GM12878 (cell line): ENCODE data around the gene AEBP2. TPM values are rescaled to one million over a fixed set of nuclear protein-coding genes. Genes with fewer than 3 reads are reported as not detected.

ENCODE experiments used
- PAX5 ChIP-seq: IDR thresholded peaks from 2 replicates; pipeline ENCODE4 v1.6.1; 2011; ENCODE audit warnings: low read depth, low read length, borderline replicate concordance
- ZBTB4 ChIP-seq: fragments of 450-650 bp; formaldehyde crosslinking; IDR thresholded peaks from 2 replicates; pipeline ENCODE4 v1.4.0; 2022; ENCODE audit warnings: mild to moderate bottlenecking, moderate library complexity
- ZNF592 ChIP-seq: fragments of 450-650 bp; IDR thresholded peaks from 2 replicates; pipeline ENCODE4 v1.6.1; 2017; ENCODE audit warnings: mild to moderate bottlenecking, moderate library complexity
- ZNF687 ChIP-seq: fragments of 450-650 bp; IDR thresholded peaks from 2 replicates; pipeline ENCODE4 v1.6.1; 2017; ENCODE audit warnings: mild to moderate bottlenecking, moderate library complexity
- polyA plus RNA-seq, 11 experiments: library from polyadenylated mRNA; depleted of rRNA in 4 of 11; unstranded in 6 of 11; stranded (reverse) in 5 of 11; fragments of >200 nt; fragmentation: Nextera tagmentation in 4 of 11; fragmentation: Illumina TruSeq in 1 of 11; extraction: Ambion mirVana in 4 of 11; extraction: Trizol in 1 of 11; gene quantifications; 1 replicate in 1 of 11; 2 replicates in 10 of 11; pipeline versions ENCODE4 v1.2.1 to v1.2.3, GENCODE V29; 2011 to 2016; ENCODE audit warnings: inconsistent platforms in 2 of 11, missing spikeins in 2 of 11, low read depth in 1 of 11
- total RNA-seq, 4 experiments: library from RNA; depleted of rRNA in 3 of 4; stranded (reverse); fragments of >200 nt in 3 of 4; fragmentation: Illumina TruSeq in 1 of 4; extraction: Trizol in 1 of 4; gene quantifications; 2 replicates each; pipeline versions ENCODE4 v1.2.1 to v1.2.3, GENCODE V29; 2013 to 2021

The AEBP2 gene
- total and polyA plus RNA-seq, 10 of the 15 experiments (the other 5 are each of a cell fraction or from before 2014, with no cell fraction given) = 17.6 to 126 (median 44.8) TPM

GRCh38 chr12:19411234-19412204 is 27.8 kb upstream of the AEBP2 start (continued):
- TF ChIP-seq ZBTB4 (no peak), PAX5 (no peak), ZNF592 (no peak), ZNF687 (no peak)
